Left ventricle myocardium inferior (tissue), 1 donor: ENCODE results near the gene DCC. TPM values are rescaled to one million over a fixed set of nuclear protein-coding genes. Genes with fewer than 3 reads are reported as not detected.

Experiments
- DNase-seq: peaks from one replicate; pipeline ENCODE4 v3.0.0-alpha.2; 2020
- H3K27ac ChIP-seq: fragments of 200-600 bp; replicated peaks from 2 replicates; pipeline ENCODE4 v1.8.0; 2021
- H3K27me3 ChIP-seq: fragments of 200-600 bp; 2 replicates; pipeline ENCODE4 v1.8.0; 2021; ENCODE audit warnings: low read depth
- H3K36me3 ChIP-seq: fragments of 200-600 bp; 2 replicates; pipeline ENCODE4 v1.8.0; 2021
- H3K4me1 ChIP-seq: fragments of 200-600 bp; 2 replicates; pipeline ENCODE4 v1.8.0; 2021
- H3K4me3 ChIP-seq: fragments of 200-600 bp; 2 replicates; pipeline ENCODE4 v1.8.0; 2021; ENCODE audit warnings: mild to moderate bottlenecking, moderate library complexity
- H3K9me3 ChIP-seq: fragments of 200-600 bp; replicated peaks from 2 replicates; pipeline ENCODE4 v1.8.0; 2021
- intact Hi-C: fragments of 100-400 bp; cut with micrococcal nuclease; formaldehyde crosslinking; loops from one replicate; pipeline ENCODE4 v1.11.0; 2022
- total RNA-seq: library from RNA; stranded (reverse); fragmentation: NEBNext Ultra II Directional; extraction: Animal tissue kit (Norgen Biotek cat#: 25700); gene quantifications from one replicate; pipeline ENCODE4 v1.2.1, GENCODE V29; 2021
- TF ChIP-seq, protein P1 (sequence below): fragments of 200-600 bp; IDR thresholded peaks from 2 replicates; pipeline ENCODE4 v1.8.0; 2021; ENCODE audit warnings: antibody characterized with exemption, mild to moderate bottlenecking, borderline replicate concordance
- donor health status: DM: no; HTN: yes; CAD: no; lungs with severe emphysema.

DCC gene
- total RNA-seq, 1 donor from 2014 or later, result not detected

DNA sequence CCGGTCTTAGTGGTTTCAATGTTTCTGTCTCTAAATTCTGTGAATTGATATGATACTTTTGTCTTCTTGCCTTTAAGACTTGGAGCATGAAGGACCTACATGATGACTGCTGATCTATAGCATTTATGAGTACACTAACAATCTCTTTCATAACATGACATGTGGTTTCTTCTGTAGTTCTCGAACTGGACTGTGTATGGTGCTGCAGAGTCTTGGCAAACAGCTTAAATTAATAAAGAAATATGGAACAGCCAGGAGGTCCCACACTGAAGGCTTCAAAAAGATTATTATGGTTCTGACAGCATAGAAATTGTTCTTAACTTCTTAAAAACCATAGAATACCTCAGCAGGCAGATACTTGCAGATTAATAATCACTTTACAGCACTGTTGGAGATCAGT is 145.0 kb downstream of the DCC start:
- Histone ChIP-seq H3K36me3 (no peaks in the 10 kb centered on the region), H3K4me3 (no peak overlapping the region), H3K27me3 (no peaks in the 10 kb centered on the region), H3K9me3 (no peaks in the 10 kb centered on the region), H3K27ac (no peak overlapping the region), H3K4me1 (no peaks in the 10 kb centered on the region)
- intact Hi-C loops, result no loop called here
- TF ChIP-seq, protein P1, sequence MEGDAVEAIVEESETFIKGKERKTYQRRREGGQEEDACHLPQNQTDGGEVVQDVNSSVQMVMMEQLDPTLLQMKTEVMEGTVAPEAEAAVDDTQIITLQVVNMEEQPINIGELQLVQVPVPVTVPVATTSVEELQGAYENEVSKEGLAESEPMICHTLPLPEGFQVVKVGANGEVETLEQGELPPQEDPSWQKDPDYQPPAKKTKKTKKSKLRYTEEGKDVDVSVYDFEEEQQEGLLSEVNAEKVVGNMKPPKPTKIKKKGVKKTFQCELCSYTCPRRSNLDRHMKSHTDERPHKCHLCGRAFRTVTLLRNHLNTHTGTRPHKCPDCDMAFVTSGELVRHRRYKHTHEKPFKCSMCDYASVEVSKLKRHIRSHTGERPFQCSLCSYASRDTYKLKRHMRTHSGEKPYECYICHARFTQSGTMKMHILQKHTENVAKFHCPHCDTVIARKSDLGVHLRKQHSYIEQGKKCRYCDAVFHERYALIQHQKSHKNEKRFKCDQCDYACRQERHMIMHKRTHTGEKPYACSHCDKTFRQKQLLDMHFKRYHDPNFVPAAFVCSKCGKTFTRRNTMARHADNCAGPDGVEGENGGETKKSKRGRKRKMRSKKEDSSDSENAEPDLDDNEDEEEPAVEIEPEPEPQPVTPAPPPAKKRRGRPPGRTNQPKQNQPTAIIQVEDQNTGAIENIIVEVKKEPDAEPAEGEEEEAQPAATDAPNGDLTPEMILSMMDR, result no peak
- DNase-seq, result no peak

DNA sequence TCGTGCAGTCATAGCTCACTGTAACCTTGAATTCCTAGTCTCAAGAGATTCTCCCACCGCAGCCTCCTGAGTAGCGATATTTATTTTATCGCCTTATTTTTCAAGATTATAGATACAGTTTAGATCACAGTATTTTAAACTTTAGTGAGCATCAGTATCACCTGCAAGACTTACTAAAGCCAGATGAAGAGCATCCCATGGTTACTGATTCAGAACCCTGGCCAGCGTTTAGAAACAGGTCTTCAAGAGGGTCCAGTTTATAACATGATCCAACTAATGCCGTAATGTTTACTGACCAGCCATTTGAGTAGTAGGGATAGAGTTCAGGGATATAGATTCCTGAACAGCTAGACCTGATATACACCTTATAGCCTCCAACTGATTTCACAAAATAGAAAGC is 146.1 kb downstream of the DCC start:
- Histone ChIP-seq H3K4me3 (no peak overlapping the region), H3K27ac (no peak overlapping the region), H3K9me3 (no peaks in the 10 kb centered on the region), H3K27me3 (no peaks in the 10 kb centered on the region), H3K4me1 (no peaks in the 10 kb centered on the region), H3K36me3 (no peaks in the 10 kb centered on the region)
- intact Hi-C loops, result no loop called here
- TF ChIP-seq, protein P1, result no peak
- DNase-seq, result no peak

DNA sequence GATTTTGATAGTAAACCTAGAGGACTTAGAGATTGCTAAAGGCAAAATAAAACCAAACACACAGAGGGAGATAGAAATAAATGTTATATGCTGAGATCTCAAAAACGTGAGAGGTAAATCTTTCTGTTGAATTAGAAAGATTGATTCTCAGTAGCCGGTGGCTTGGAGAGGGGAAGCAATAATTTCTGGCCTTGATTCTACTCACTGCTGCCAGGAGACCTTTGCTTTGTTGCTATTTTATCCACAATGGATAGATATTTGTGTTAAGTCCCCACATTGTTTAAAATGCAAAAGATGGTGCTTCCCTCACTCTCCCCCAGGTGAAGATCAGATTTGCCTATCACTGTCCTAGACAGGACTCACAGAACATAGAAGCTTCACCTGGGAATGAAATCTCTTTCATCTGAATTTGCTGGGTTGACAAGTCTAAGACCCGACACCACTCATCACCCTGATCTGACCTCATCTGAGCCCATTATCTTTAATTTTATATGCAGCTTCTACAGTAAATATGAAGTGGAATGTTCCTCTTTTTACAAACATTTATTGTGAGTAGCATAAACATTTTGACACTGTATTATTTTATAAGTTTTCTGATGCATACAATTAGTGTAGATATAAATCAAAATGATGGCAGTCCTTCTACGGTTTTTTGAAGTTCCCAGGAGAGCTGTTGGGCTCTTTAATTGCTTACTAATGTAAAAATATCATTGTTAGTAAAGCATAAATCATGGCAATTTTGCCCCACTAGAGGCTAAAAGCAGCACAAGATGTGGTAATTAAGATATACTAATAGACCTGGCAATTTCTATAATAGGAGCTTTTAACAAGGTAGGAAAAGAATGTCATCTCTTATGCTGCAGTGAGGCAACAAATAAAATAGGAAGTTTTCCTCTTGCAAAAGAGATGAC is 149.7 kb downstream of the DCC start:
- Histone ChIP-seq H3K27ac (no peak overlapping the region), H3K4me1 (no peaks in the 10 kb centered on the region), H3K27me3 (no peaks in the 10 kb centered on the region), H3K36me3 (no peaks in the 10 kb centered on the region), H3K9me3 (peaks cover 26% of the 10 kb centered on the region), H3K4me3 (no peak overlapping the region)
- intact Hi-C loops, result no loop called here
- TF ChIP-seq, protein P1, result no peak
- DNase-seq, result no peak

DNA sequence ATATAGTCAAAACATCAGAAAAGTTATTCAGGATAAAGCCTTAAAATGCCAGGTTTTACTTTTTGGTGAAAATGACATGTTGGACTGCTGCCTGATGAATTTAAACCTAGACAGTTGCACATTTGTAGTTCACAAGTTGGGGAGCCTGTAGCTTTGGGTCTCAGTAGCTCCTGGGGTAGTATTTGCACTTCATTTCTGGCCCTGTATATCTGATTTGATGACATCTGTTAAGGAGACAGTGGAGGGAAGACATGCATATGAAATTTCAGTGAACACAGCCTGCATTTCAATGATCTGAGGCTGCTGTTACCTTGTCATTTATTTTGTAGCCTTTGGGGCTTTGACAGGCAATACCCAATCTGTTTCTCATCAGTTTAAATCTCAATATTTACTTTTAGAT is 156.4 kb downstream of the DCC start:
- H3K4me1 ChIP-seq, result no peaks in the 10 kb centered on the region
- no peaks in the 10 kb centered on the region for H3K36me3 ChIP-seq
- DNase-seq, result no peak
- H3K9me3 ChIP-seq, result peaks cover 36% of the 10 kb centered on the region
- TF ChIP-seq, protein P1, result no peak
- intact Hi-C loops, result no loop called here
- no peaks in the 10 kb centered on the region for H3K27me3 ChIP-seq
- no peak overlapping the region for H3K27ac ChIP-seq
- H3K4me3 ChIP-seq, result no peak overlapping the region

DNA sequence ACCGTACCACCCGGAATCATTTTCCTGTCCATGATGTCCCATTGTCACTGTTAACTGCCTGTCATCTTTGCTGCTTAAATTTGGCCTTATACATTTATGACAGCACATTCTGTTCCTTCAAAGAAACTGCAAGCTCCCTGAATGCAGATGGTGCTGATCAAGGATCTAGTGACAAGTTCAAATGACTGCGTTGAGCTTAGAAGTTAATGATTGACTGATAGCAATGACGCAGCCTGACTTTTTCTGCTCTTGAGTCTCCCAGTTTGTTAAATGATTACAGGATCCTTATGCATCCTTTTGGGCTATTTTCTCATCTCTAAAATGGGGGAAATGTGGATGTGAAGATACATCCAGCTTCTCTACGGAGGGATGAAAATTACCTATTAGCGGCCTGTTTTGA is 159.0 kb downstream of the DCC start:
- Histone ChIP-seq H3K27ac (no peak overlapping the region), H3K36me3 (no peaks in the 10 kb centered on the region), H3K9me3 (peaks cover 16% of the 10 kb centered on the region), H3K4me3 (no peak overlapping the region), H3K4me1 (no peaks in the 10 kb centered on the region), H3K27me3 (no peaks in the 10 kb centered on the region)
- DNase-seq, result no peak
- intact Hi-C loops, result no loop called here
- TF ChIP-seq, protein P1, result no peak
